ENCODE measurements around the gene ALPG.

Gene ALPG

GRCh38 chr2:232460171-232460570 is 53.5 kb downstream of the ALPG start:
- DNase-seq: no peak

All from CD4-positive, alpha-beta T cell treated with Interleukin-12 subunit alpha and Interleukin-12 subunit beta, for 1 hour (primary cell).